ENCODE measurements around the gene CACNA2D3. TPM values are rescaled to one million over a fixed set of nuclear protein-coding genes. Genes with fewer than 3 reads are reported as not detected.

CACNA2D3 gene
- total RNA-seq, 4 donors from 2014 or later, result 0.83 to 5.0 (median 2.5) TPM

DNA sequence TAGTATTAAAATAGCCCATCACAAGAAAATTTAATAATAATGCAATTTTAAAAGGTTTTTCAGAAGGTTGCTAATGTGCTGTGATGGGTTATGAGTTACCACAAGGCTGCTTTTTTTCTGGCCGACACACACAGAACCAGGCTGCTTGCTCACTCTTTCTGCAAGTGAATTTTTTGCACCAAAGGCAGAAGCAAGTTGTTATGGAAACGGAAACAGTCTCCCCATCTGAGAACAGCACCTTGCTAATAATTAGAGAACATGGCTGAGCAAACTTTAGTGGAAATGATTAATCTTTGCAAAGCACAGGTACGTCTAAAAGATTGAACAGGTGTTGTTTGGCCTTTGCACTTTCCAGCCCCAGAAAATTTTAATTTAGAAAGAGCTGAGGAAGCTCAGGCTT is 51.0 kb downstream of the CACNA2D3 start:
- Histone ChIP-seq H3K36me3 (no peaks in the 10 kb centered on the region), H3K4me1 (no peaks in the 10 kb centered on the region), H3K27ac (no peak overlapping the region), H3K4me3 (no peak overlapping the region), H3K27me3 (no peaks in the 10 kb centered on the region), H3K9me3 (no peaks in the 10 kb centered on the region)
- no peak for DNase-seq
- TF ChIP-seq, protein P1, sequence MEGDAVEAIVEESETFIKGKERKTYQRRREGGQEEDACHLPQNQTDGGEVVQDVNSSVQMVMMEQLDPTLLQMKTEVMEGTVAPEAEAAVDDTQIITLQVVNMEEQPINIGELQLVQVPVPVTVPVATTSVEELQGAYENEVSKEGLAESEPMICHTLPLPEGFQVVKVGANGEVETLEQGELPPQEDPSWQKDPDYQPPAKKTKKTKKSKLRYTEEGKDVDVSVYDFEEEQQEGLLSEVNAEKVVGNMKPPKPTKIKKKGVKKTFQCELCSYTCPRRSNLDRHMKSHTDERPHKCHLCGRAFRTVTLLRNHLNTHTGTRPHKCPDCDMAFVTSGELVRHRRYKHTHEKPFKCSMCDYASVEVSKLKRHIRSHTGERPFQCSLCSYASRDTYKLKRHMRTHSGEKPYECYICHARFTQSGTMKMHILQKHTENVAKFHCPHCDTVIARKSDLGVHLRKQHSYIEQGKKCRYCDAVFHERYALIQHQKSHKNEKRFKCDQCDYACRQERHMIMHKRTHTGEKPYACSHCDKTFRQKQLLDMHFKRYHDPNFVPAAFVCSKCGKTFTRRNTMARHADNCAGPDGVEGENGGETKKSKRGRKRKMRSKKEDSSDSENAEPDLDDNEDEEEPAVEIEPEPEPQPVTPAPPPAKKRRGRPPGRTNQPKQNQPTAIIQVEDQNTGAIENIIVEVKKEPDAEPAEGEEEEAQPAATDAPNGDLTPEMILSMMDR (IDR thresholded peaks at IDR 0.05), result no peak
- TF ChIP-seq POLR2A (IDR thresholded peaks at IDR 0.05), result no peak
- intact Hi-C loops (cut with DNase I; ENCODE audit: low total_unique reads), result no loop called here

- TF ChIP-seq, protein P1 (IDR thresholded peaks at IDR 0.05), result no peak
- no peak for TF ChIP-seq POLR2A (IDR thresholded peaks at IDR 0.05)
- H3K27me3 ChIP-seq, result no peaks in the 10 kb centered on the region
- no peaks in the 10 kb centered on the region for H3K4me1 ChIP-seq
- no peak overlapping the region for H3K27ac ChIP-seq
- no peaks in the 10 kb centered on the region for H3K9me3 ChIP-seq
- H3K36me3 ChIP-seq, result no peaks in the 10 kb centered on the region
- intact Hi-C loops (cut with DNase I; ENCODE audit: low total_unique reads), result no loop called here
- no peak overlapping the region for H3K4me3 ChIP-seq
- no peak for DNase-seq
These were observed 53.8 kb downstream of the CACNA2D3 start for GRCh38 chr3:54176106-54176505.

- Histone ChIP-seq H3K4me3 (no peak overlapping the region), H3K27ac (no peak overlapping the region), H3K4me1 (no peaks in the 10 kb centered on the region), H3K36me3 (no peaks in the 10 kb centered on the region), H3K27me3 (no peaks in the 10 kb centered on the region), H3K9me3 (no peaks in the 10 kb centered on the region)
- no peak for DNase-seq
- intact Hi-C loops (cut with DNase I; ENCODE audit: low total_unique reads), result no loop called here
- TF ChIP-seq POLR2A (IDR thresholded peaks at IDR 0.05), result no peak
- TF ChIP-seq, protein P1 (IDR thresholded peaks at IDR 0.05), result no peak
These were observed 55.5 kb downstream of the CACNA2D3 start for GRCh38 chr3:54177816-54178215.

DNA sequence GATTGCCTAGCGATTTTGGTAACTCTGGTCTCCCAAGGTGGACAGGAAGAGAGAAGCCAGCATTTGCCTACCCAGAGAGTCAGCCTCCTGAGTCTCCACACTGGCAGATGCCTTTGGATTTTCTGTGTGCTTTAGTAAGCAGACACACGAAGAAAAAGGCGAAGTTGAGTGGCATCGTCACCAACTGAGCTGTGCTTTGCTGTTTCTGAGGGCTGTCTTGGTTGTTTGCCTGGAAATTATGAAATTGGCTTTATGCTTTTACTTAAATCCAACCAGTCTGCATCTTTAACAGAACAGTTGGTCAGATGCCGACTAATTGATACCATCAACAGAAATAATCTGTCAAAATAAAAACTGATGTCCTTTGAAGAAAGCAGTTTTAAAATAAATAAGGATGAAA is 56.0 kb downstream of the CACNA2D3 start:
- no peak overlapping the region for H3K27ac ChIP-seq
- no peaks in the 10 kb centered on the region for H3K36me3 ChIP-seq
- H3K27me3 ChIP-seq, result no peaks in the 10 kb centered on the region
- H3K4me3 ChIP-seq, result no peak overlapping the region
- H3K4me1 ChIP-seq, result no peaks in the 10 kb centered on the region
- no peak for DNase-seq
- no peak for TF ChIP-seq POLR2A (IDR thresholded peaks at IDR 0.05)
- TF ChIP-seq, protein P1 (IDR thresholded peaks at IDR 0.05), result no peak
- intact Hi-C loops (cut with DNase I; ENCODE audit: low total_unique reads), result no loop called here
- H3K9me3 ChIP-seq, result no peaks in the 10 kb centered on the region

GRCh38 chr3:54180921-54181320 is 58.6 kb downstream of the CACNA2D3 start:
- no peaks in the 10 kb centered on the region for H3K36me3 ChIP-seq
- H3K4me1 ChIP-seq, result no peaks in the 10 kb centered on the region
- no peak for TF ChIP-seq POLR2A (IDR thresholded peaks at IDR 0.05)
- TF ChIP-seq, protein P1 (IDR thresholded peaks at IDR 0.05), result no peak
- H3K4me3 ChIP-seq, result no peak overlapping the region
- intact Hi-C loops (cut with DNase I; ENCODE audit: low total_unique reads), result no loop called here
- H3K27me3 ChIP-seq, result no peaks in the 10 kb centered on the region
- no peak overlapping the region for H3K27ac ChIP-seq
- no peaks in the 10 kb centered on the region for H3K9me3 ChIP-seq
- no peak for DNase-seq

Measured in uterus (tissue), 4 donors.